PC-3 (cell line): ENCODE measurements around the gene EDEM3. TPM values are rescaled to one million over a fixed set of nuclear protein-coding genes. Genes with fewer than 3 reads are reported as not detected.

Experiments used
- ATAC-seq: fragments of 200-7000 bp; cut with Tn5 transposase; 2 replicates; pipeline ENCODE4 v1.9.1; 2020; ENCODE audit warnings: mild to moderate bottlenecking, moderate library complexity
- BruUV-seq: library from RNA; stranded (reverse); fragments of 400-500 nt; replicated peaks from 2 replicates; lab custom pipeline; 2021; lab: Mats Ljungman, UMichigan
- CTCF ChIA-PET: fragments of 300-600 bp; sonication (Branson Sonifier 250); formaldehyde crosslinking; loops from one replicate; lab custom pipeline; 2022; ENCODE audit warnings: antibody characterized with exemption; lab: Charles Lee
- POLR2A ChIA-PET: fragments of 300-600 bp; sonication (Branson Sonifier 250); formaldehyde crosslinking; loops from one replicate; lab custom pipeline; 2022; ENCODE audit warnings: antibody characterized with exemption; ENCODE audit not compliant: unreplicated experiment; lab: Charles Lee
- DNase-seq: peaks from one replicate; pipeline ENCODE4 v3.0.0-alpha.2; 2015
- H2AFZ ChIP-seq: fragments of 300-600 bp; sonication (generic); 2 replicates; pipeline ENCODE4 v1.6.0; 2016; ENCODE audit warnings: antibody characterized with exemption, low read length
- H3F3A ChIP-seq: fragments of 300-600 bp; sonication (generic); one replicate; pipeline ENCODE4 v1.6.0; 2017; ENCODE audit warnings: antibody characterized with exemption, low read length, control low read depth, mild to moderate bottlenecking; ENCODE audit not compliant: unreplicated experiment
- H3K27ac ChIP-seq: fragments of 300-600 bp; sonication (generic); 2 replicates; pipeline ENCODE4 v1.5.1; 2016; ENCODE audit warnings: mild to moderate bottlenecking, low read length
- H3K27me3 ChIP-seq: fragments of 300-600 bp; sonication (generic); 2 replicates; pipeline ENCODE4 v1.6.1; 2016; ENCODE audit warnings: low read length, mixed read lengths
- H3K36me3 ChIP-seq: fragments of 300-600 bp; sonication (generic); 2 replicates; pipeline ENCODE4 v1.6.1; 2016; ENCODE audit warnings: low read depth, mixed run types, low read length, mixed read lengths
- H3K4me1 ChIP-seq: fragments of 300-600 bp; sonication (generic); 2 replicates; pipeline ENCODE4 v1.5.1; 2016; ENCODE audit warnings: low read length; ENCODE audit not compliant: insufficient read depth
- H3K4me2 ChIP-seq: fragments of 300-600 bp; sonication (generic); 2 replicates; pipeline ENCODE4 v1.6.0; 2016; ENCODE audit warnings: low read length
- H3K4me3 ChIP-seq: fragments of 300-600 bp; sonication (generic); 2 replicates; pipeline ENCODE4 v1.5.1; 2016; ENCODE audit warnings: mild to moderate bottlenecking, low read length, mixed read lengths
- H3K79me2 ChIP-seq: fragments of 300-600 bp; sonication (generic); 2 replicates; pipeline ENCODE4 v1.6.1; 2017; ENCODE audit warnings: low read length, mixed read lengths
- H3K9ac ChIP-seq: fragments of 300-600 bp; sonication (generic); 2 replicates; pipeline ENCODE4 v1.6.0; 2016; ENCODE audit warnings: mild to moderate bottlenecking, low read length
- H3K9me2 ChIP-seq: fragments of 300-600 bp; sonication (generic); replicated peaks from 2 replicates; pipeline ENCODE4 v1.6.1; 2016; ENCODE audit warnings: mixed run types, low read length, mixed read lengths
- H3K9me3 ChIP-seq: fragments of 300-600 bp; sonication (generic); 2 replicates; pipeline ENCODE4 v1.6.1; 2016; ENCODE audit warnings: low read length, mixed read lengths
- H4K20me1 ChIP-seq: fragments of 300-600 bp; sonication (generic); 2 replicates; pipeline ENCODE4 v1.6.1; 2016; ENCODE audit warnings: low read length, mixed read lengths
- EZH2 ChIP-seq: fragments of 300-600 bp; sonication (generic); IDR thresholded peaks from one replicate; pipeline ENCODE4 v1.6.1; 2017; ENCODE audit warnings: antibody characterized with exemption, mild to moderate bottlenecking, low read length; ENCODE audit not compliant: unreplicated experiment
- EZH2phosphoT487 ChIP-seq: fragments of 300-600 bp; sonication (generic); IDR thresholded peaks from 2 replicates; pipeline ENCODE4 v1.6.1; 2018; ENCODE audit warnings: mild to moderate bottlenecking, antibody characterized with exemption, low read length, borderline replicate concordance
- intact Hi-C: fragments of 100-400 bp; cut with micrococcal nuclease; formaldehyde crosslinking; loops from 2 replicates; pipeline ENCODE4 v1.9.0; 2023
- total RNA-seq: library from RNA; depleted of rRNA; stranded (reverse); fragments of >200 nt; gene quantifications from 2 replicates; pipeline ENCODE4 v1.2.3, GENCODE V29; 2014
- TF ChIP-seq, protein P1 (sequence below): fragments of 300-600 bp; sonication (generic); conservative IDR thresholded peaks from 2 replicates; pipeline ENCODE4 v1.5.1; 2017; ENCODE audit warnings: antibody characterized with exemption, low read depth, mild to moderate bottlenecking, low read length

Gene EDEM3
- total RNA-seq, 1 experiment from 2014 or later = 16.2 TPM

DNA sequence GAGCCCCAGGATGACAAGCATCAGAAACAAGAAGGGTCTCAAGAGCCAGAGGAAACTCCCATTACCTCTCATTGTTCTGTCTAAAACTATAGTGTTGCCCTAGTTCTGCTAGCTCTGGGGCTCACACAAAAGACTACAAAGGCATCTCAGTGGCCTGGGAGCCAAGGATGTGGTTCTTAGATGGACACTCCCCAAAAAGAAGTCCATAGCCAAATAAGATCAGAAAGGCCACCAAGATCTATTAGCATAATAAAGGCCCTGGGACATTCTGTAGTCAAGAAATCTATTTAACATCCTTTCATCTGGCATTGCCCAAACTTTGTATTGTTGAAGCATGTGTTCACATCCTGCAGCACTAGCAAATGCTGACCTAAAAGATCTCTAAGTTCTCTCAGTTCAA lies 99.5 kb downstream of the EDEM3 start:
- Histone ChIP-seq H3K27ac (no peak overlapping the region), H3K9me3 (no peaks in the 10 kb centered on the region), H3K9ac (no peak overlapping the region), H3K27me3 (no peaks in the 10 kb centered on the region), H4K20me1 (no peaks in the 10 kb centered on the region), H2AFZ (no peak overlapping the region), H3K79me2 (no peaks in the 10 kb centered on the region), H3F3A (no peaks in the 10 kb centered on the region), H3K9me2 (no peaks in the 10 kb centered on the region), H3K4me1 (no peaks in the 10 kb centered on the region), H3K36me3 (no peaks in the 10 kb centered on the region), H3K4me3 (no peak overlapping the region), H3K4me2 (no peak overlapping the region)
- CTCF ChIA-PET = interaction anchor here (0.6 kb wide), 1 partner anchor 580 kb away, joined by 3 read pairs; no protein-coding TSS in a partner anchor
- ATAC-seq (no peak), DNase-seq (no peak)
- intact Hi-C loops = no loop called here
- no TSS peak for BruUV-seq
- POLR2A ChIA-PET = no interaction called here
- no peak for TF ChIP-seq EZH2
- TF ChIP-seq, protein P1, sequence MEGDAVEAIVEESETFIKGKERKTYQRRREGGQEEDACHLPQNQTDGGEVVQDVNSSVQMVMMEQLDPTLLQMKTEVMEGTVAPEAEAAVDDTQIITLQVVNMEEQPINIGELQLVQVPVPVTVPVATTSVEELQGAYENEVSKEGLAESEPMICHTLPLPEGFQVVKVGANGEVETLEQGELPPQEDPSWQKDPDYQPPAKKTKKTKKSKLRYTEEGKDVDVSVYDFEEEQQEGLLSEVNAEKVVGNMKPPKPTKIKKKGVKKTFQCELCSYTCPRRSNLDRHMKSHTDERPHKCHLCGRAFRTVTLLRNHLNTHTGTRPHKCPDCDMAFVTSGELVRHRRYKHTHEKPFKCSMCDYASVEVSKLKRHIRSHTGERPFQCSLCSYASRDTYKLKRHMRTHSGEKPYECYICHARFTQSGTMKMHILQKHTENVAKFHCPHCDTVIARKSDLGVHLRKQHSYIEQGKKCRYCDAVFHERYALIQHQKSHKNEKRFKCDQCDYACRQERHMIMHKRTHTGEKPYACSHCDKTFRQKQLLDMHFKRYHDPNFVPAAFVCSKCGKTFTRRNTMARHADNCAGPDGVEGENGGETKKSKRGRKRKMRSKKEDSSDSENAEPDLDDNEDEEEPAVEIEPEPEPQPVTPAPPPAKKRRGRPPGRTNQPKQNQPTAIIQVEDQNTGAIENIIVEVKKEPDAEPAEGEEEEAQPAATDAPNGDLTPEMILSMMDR = no peak
- TF ChIP-seq EZH2phosphoT487 = no peak

DNA sequence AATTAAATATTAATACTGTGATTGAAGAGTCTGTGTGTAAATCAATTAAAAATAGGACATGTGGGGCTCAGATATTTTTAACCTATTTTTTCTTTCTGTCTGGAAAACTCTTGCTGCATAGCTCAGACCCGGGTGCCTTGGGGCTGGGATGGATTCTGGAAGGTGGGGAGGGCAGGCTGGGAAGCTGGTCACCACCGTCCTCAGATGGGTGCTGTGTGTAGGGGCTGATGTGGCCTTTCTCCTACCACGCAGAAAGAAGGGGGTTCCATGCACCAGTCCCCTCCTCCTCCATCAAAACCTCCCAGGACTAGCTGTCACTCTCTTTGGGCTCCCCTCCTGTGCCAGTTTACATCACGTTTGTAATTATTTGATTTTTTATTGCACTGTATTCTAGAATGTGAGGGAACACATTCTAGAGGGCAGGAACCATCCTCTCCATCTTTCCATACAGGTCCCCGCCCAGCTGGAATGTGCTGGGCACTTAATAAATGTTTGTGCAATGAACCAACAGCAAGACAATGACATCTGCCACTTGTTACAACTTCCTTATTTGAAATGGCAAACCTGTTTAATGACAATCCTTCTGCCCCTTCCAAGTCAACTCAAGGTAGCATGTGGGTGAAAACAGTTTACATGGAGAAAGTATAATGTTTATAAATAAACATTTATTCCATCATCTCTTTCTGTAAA lies 104.3 kb downstream of the EDEM3 start:
- ChIA-PET CTCF (no interaction called here), POLR2A (no interaction called here)
- H3K4me1 ChIP-seq = no peaks in the 10 kb centered on the region
- no peaks in the 10 kb centered on the region for H3K36me3 ChIP-seq
- H3K79me2 ChIP-seq = no peaks in the 10 kb centered on the region
- H2AFZ ChIP-seq = no peak overlapping the region
- no TSS peak for BruUV-seq
- DNase-seq (peak; percentile 2), ATAC-seq (no peak)
- intact Hi-C loops = no loop called here
- no peak overlapping the region for H3K9ac ChIP-seq
- H3K27ac ChIP-seq = no peak overlapping the region
- no peaks in the 10 kb centered on the region for H3F3A ChIP-seq
- H3K4me3 ChIP-seq = no peak overlapping the region
- H3K27me3 ChIP-seq = no peaks in the 10 kb centered on the region
- no peaks in the 10 kb centered on the region for H4K20me1 ChIP-seq
- H3K9me3 ChIP-seq = no peaks in the 10 kb centered on the region
- TF ChIP-seq EZH2 = no peak
- TF ChIP-seq, protein P1 = no peak
- H3K4me2 ChIP-seq = no peak overlapping the region
- no peaks in the 10 kb centered on the region for H3K9me2 ChIP-seq

DNA sequence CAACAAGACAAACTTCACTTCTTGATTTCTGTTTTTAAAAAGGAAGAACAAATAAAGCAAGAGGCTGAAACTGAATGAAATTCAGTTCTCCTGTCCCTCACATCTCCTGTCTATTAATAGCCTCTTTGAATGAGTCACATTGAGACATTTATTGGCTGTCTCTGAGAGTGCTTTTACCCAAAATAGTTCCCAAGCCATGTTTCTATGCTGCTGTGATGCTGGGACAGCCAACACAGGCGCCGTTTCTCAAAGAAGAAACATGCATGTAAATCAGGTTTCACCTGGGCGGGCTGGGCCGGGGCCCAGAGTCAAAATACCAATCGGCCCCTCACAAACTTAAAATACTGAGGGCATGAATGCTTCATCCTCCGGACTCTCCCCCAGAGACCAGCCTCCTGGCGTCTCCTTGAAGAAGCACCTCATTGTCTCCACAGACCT lies 105.2 kb downstream of the EDEM3 start:
- H3K9ac ChIP-seq = no peak overlapping the region
- H3K36me3 ChIP-seq = no peaks in the 10 kb centered on the region
- H3K27me3 ChIP-seq = no peaks in the 10 kb centered on the region
- POLR2A ChIA-PET = no interaction called here
- H3K4me1 ChIP-seq = no peaks in the 10 kb centered on the region
- ATAC-seq (no peak), DNase-seq (no peak)
- H3K79me2 ChIP-seq = no peaks in the 10 kb centered on the region
- H2AFZ ChIP-seq = no peak overlapping the region
- H4K20me1 ChIP-seq = no peaks in the 10 kb centered on the region
- TF ChIP-seq EZH2phosphoT487 (no peak), EZH2 (no peak)
- TF ChIP-seq, protein P1 = no peak
- no peak overlapping the region for H3K4me2 ChIP-seq
- intact Hi-C loops = no loop called here
- no peak overlapping the region for H3K27ac ChIP-seq
- CTCF ChIA-PET = no interaction called here
- H3K9me2 ChIP-seq = no peaks in the 10 kb centered on the region
- H3F3A ChIP-seq = no peaks in the 10 kb centered on the region
- H3K9me3 ChIP-seq = no peaks in the 10 kb centered on the region
- no peak overlapping the region for H3K4me3 ChIP-seq
- BruUV-seq = no TSS peak
